Measurements from ENCODE around the gene FAM83E.
A peak's percentile ranks its signal among the peaks of the same experiment; 100 is the strongest.

GRCh38 chr19:48618916-48619691 lies 4.2 kb upstream of the FAM83E start, which contains the start of the genes RPL18 and SPHK2:
- TF ChIP-seq GATA2 (IDR thresholded peaks at IDR 0.05; ENCODE audit: low read depth, low read length) (peak; percentile 97), GATA3 (IDR thresholded peaks at IDR 0.05; ENCODE audit: low read depth, low read length) (no peak; the same call in 1 of the 2 replicates)
